Panc1 (cell line): ENCODE data around the gene RNF43. TPM values are rescaled to one million over a fixed set of nuclear protein-coding genes. Genes with fewer than 3 reads are reported as not detected.

Experiments used
- ATAC-seq: fragments of 200-7000 bp; cut with Tn5 transposase; 2 replicates; pipeline ENCODE4 v1.9.1; 2020; ENCODE audit warnings: mild to moderate bottlenecking, moderate library complexity
- BruUV-seq: library from RNA; stranded (reverse); fragments of 400-500 nt; replicated peaks from 2 replicates; lab custom pipeline; 2021; lab: Mats Ljungman, UMichigan
- CTCF ChIA-PET: fragments of 300-600 bp; sonication (Branson Sonifier 250); formaldehyde crosslinking; loops from one replicate; lab custom pipeline; 2022; ENCODE audit warnings: antibody characterized with exemption; lab: Charles Lee
- POLR2A ChIA-PET: fragments of 300-600 bp; sonication (Branson Sonifier 250); formaldehyde crosslinking; loops from one replicate; lab custom pipeline; 2022; ENCODE audit warnings: antibody characterized with exemption; lab: Charles Lee
- DNase-seq: peaks from one replicate; pipeline ENCODE4 v3.0.0-alpha.2; 2010; ENCODE audit warnings: low read depth, low spot score
- H3K27ac ChIP-seq: 2 replicates; pipeline ENCODE4 v1.5.1; 2011; ENCODE audit warnings: mild to moderate bottlenecking, low read length, inconsistent platforms
- H3K27me3 ChIP-seq: fragments of 200-500 bp; sonication (Bioruptor generic); 2 replicates; pipeline ENCODE4 v1.6.0; 2014; ENCODE audit warnings: low read length, inconsistent platforms; ENCODE audit not compliant: control insufficient read depth, insufficient read depth
- H3K36me3 ChIP-seq: fragments of 200-500 bp; sonication (Bioruptor generic); 2 replicates; pipeline ENCODE4 v1.5.1; 2014; ENCODE audit warnings: inconsistent platforms, mild to moderate bottlenecking, low read length, moderate library complexity; ENCODE audit not compliant: control insufficient read depth, insufficient read depth
- H3K4me1 ChIP-seq: 2 replicates; pipeline ENCODE4 v1.5.1; 2011; ENCODE audit warnings: inconsistent platforms, mild to moderate bottlenecking, low read length, moderate library complexity; ENCODE audit not compliant: control insufficient read depth, insufficient read depth
- H3K4me3 ChIP-seq, 2 experiments: 2 replicates each; pipeline ENCODE4 v1.5.1; 2011 to 2012; ENCODE audit warnings: low read depth in 2 of 2, low read length in 2 of 2, mild to moderate bottlenecking in 2 of 2, inconsistent platforms in 1 of 2, moderate library complexity in 1 of 2
- H3K9me3 ChIP-seq: fragments of 200-500 bp; sonication (Bioruptor generic); 2 replicates; pipeline ENCODE4 v1.5.1; 2014; ENCODE audit warnings: low read depth, mild to moderate bottlenecking, inconsistent platforms, low read length, moderate library complexity; ENCODE audit not compliant: control insufficient read depth, insufficient read depth
- CTCF ChIP-seq: fragments of 450-650 bp; IDR thresholded peaks from 2 replicates; pipeline ENCODE4 v1.5.1; 2017; ENCODE audit warnings: mild to moderate bottlenecking
- POLR2AphosphoS5 ChIP-seq: IDR thresholded peaks from 2 replicates; pipeline ENCODE4 v1.6.1; 2012; ENCODE audit warnings: mild to moderate bottlenecking, low read depth, low read length, moderate library complexity
- REST ChIP-seq, 2 experiments: IDR thresholded peaks; 2 replicates each; pipeline ENCODE4 v1.6.1; 2011 to 2012; ENCODE audit warnings: low read depth in 2 of 2, control low read depth in 1 of 2, low read length in 1 of 2, mild to moderate bottlenecking in 1 of 2, moderate library complexity in 1 of 2; ENCODE audit not compliant: insufficient read depth in 1 of 2
- TCF7L2 ChIP-seq: IDR thresholded peaks from 2 replicates; pipeline ENCODE4 v1.6.1; 2011; ENCODE audit warnings: mild to moderate bottlenecking, low read depth, low read length, inconsistent platforms
- in situ Hi-C: cut with HindIII; loops from 2 replicates; pipeline ENCODE4 v1.10.0; 2016; ENCODE audit warnings: low sequenced_read_pairs, low pct_unique_long_range_greater_than_20kb
- intact Hi-C: fragments of 100-400 bp; cut with micrococcal nuclease; formaldehyde crosslinking; loops from one replicate; pipeline ENCODE4 v1.10.0; 2022; ENCODE audit not compliant: unreplicated experiment
- total RNA-seq: library from RNA; stranded (reverse); gene quantifications from one replicate; pipeline ENCODE4 v1.2.1, GENCODE V29; 2021; ENCODE audit not compliant: unreplicated experiment

RNF43 gene
- total RNA-seq, 1 experiment from 2014 or later, result 4.7 TPM

GRCh38 chr17:58394534-58395223 is 22.7 kb downstream of the RNF43 start:
- POLR2A ChIA-PET, result no interaction called here
- in situ Hi-C loops (no loop called here), intact Hi-C loops (no loop called here)
- no peaks in the 10 kb centered on the region for H3K9me3 ChIP-seq
- no peaks in the 10 kb centered on the region for H3K36me3 ChIP-seq
- H3K27me3 ChIP-seq, result no peaks in the 10 kb centered on the region; the same call in 1 of the 2 replicates
- DNase-seq (no peak), ATAC-seq (no peak)
- no peak overlapping the region for H3K27ac ChIP-seq
- CTCF ChIA-PET, result no interaction called here
- TF ChIP-seq TCF7L2 (no peak), CTCF (no peak), REST (IDR thresholded peaks at IDR 0.05; ENCODE audit: insufficient read depth in 1 of 2, low read depth in 2 of 2, low read length in 1 of 2) (no peak)
- H3K4me3 ChIP-seq, result no peak overlapping the region
- H3K4me1 ChIP-seq, result peaks cover 18% of the 10 kb centered on the region
- BruUV-seq, result no TSS peak

DNA sequence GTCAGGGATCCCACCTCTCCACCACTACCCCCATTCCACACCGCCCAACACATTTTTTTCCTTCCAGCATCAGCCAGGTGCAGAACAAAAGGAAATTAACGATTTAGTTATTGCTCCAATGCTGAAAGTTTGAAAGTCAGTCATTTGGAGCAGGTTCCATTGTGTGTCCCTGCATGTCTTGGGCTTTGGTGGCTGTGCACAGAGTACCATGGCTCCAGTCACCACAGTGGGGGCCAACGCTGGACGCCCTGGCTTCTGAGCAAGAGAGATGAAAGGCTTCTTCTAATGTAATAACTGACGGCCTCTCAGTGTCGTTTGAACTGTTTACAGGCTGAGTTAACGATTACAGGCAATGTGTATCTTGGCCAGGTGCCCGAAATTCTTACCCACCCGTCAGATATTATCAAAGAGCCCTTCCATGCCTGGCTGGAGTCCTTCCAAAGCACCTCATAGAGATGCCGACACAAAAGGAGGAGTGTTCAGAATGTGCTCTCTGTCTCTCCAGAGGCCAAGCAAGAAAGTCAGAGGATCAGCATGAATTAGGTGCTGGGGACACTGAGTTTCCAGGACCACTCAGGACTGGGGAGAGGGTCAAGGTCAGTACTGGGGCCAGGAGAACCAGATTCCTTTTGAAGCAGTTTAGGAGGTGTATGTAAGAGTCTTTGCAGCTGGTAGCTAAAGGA is 25.9 kb downstream of the RNF43 start:
- in situ Hi-C loops (no loop called here), intact Hi-C loops (no loop called here)
- POLR2A ChIA-PET, result interaction anchor here (0.6 kb wide), 1 partner anchor 60 kb away, joined by 5 read pairs; no protein-coding TSS in a partner anchor

More for the DNA sequence above, 25.9 kb downstream of the RNF43 start:
- Histone ChIP-seq H3K9me3 (no peaks in the 10 kb centered on the region), H3K36me3 (no peaks in the 10 kb centered on the region), H3K27me3 (no peaks in the 10 kb centered on the region; the same call in 1 of the 2 replicates), H3K27ac (peak overlapping the region; percentile 70), H3K4me3 (peak overlapping the region in 1 of 2 experiments; percentile 8; a peak in 1 of 4 replicates), H3K4me1 (peaks cover 26% of the 10 kb centered on the region)
- TF ChIP-seq CTCF, result no peak
- TF ChIP-seq POLR2AphosphoS5, result peak; percentile 66; the same call in 1 of the 2 replicates
- peak; percentile 99 for TF ChIP-seq TCF7L2
- no peak for DNase-seq
- peak; percentile 92 for ATAC-seq
- CTCF ChIA-PET, result interaction anchor here (0.6 kb wide), 1 partner anchor 71 kb away, joined by 3 read pairs; no protein-coding TSS in a partner anchor
- no TSS peak for BruUV-seq
